ENCODE measurements around the gene MAPK14.

MAPK14 gene

DNA sequence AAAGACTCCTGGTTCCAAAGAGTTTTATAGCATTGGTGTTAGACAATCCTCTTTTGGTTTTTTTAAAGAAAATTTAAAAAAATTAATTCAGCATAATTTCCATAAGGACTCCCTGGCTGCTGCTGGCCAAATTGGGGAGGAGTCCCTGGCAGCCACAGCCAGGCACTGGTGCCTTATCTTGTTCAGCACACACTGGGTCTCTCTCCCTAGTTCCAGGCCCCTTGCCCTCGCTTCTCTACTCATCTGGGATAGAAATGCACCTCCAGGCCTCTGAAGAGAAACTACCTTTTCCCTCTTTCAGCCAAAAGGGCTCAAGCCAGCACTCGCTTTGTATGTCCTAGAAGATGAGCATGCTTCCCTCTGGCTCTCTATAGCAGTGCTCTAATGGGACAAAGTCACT is 89.3 kb downstream of the MAPK14 start:
- Histone ChIP-seq H3K27ac (no peak overlapping the region), H3K36me3 (peaks cover 7 to 29% (median 8%) of the 10 kb centered on the region in 3 donors), H3K4me1 (peaks cover 0 to 8% (median 0%) of the 10 kb centered on the region in 4 donors), H3K4me3 (no peak overlapping the region), H3K9me3 (no peaks in the 10 kb centered on the region), H3K27me3 (no peaks in the 10 kb centered on the region)
- no peak for TF ChIP-seq CTCF (IDR thresholded peaks at IDR 0.05)
- DNase-seq, result no peak
- intact Hi-C loops (cut with DNase I; ENCODE audit: low total_unique reads), result no loop called here

DNA sequence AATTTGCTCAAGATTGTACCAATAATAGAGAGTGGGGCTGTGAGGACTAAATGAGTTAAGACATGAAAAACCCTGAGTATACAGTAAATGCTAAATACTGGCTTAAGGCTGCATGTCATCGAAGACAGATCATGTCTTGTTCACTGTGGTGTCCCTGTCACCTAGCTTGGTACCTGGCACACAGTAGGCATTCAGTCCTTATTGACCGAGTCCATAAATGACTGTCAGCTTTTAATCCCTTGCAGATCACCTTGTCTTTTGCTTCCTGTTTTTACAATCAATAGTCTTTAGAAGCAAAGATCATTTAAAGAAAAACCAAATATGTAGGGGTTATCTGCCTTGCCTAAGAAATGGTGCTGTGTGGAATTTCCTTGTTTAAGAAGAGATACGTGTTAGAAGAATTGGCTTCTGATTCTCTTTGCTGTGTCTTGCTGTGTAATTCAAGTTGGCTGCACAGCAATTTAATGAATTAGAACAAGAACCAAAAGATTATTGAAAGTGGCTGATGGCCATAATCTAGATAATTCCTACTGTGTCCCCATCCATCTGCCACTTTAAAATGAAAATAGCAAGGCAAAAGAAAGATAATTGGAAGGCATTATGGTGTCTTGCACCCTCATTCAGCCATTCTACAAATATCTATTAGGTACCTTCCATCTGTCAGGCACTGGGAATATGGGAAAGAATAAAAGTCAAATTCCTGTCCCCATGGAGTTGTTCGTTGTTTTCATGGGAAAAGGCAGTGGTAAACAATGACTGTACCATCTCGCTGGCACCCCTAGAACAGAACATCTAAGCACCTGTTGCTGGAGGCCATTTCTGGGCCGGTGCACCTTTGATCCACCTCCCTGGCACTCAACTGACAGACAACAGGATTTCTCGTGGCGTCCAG is 90.3 kb downstream of the MAPK14 start:
- Histone ChIP-seq H3K4me1 (peaks cover 0 to 8% (median 0%) of the 10 kb centered on the region in 4 donors), H3K9me3 (no peaks in the 10 kb centered on the region), H3K27ac (no peak overlapping the region), H3K27me3 (no peaks in the 10 kb centered on the region), H3K36me3 (peaks cover 5 to 19% (median 6%) of the 10 kb centered on the region in 3 donors), H3K4me3 (no peak overlapping the region)
- intact Hi-C loops (cut with DNase I; ENCODE audit: low total_unique reads), result no loop called here
- no peak for DNase-seq
- no peak for TF ChIP-seq CTCF (IDR thresholded peaks at IDR 0.05)

DNA sequence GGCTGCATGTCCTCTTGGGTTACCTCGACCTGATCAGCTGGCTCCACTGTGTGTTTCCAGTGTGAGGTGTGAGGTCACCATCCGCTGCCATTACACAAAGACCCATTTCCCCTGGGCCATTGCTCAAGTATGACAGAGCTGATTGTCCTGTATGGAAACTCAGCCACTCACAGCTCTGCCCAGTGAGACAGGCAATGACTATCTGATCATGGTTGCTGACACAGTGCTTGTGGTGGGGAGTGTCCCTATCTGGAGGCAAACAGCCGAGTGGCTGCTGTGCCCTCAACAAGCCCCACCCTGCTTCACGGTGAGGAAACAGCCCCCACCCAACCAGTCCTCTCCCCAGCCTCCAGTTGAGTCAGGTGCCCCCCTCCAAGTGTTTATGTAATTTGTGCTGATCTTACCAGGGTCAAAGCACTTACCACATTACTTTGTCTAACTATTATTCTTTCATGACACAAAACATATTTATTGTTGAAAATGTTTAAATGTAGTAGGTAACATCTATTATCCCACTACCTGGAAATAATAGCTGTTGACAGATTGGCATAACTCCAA is 91.0 kb downstream of the MAPK14 start:
- H3K27me3 ChIP-seq, result no peaks in the 10 kb centered on the region
- no peak for TF ChIP-seq CTCF (IDR thresholded peaks at IDR 0.05)
- H3K4me1 ChIP-seq, result peaks cover 0 to 10% (median under 1%) of the 10 kb centered on the region in 4 donors
- no peak overlapping the region for H3K4me3 ChIP-seq
- intact Hi-C loops (cut with DNase I; ENCODE audit: low total_unique reads), result no loop called here
- DNase-seq, result peak in 1 of 2 donors; percentile 12
- H3K9me3 ChIP-seq, result no peaks in the 10 kb centered on the region
- H3K36me3 ChIP-seq, result peaks cover 0 to 18% (median 6%) of the 10 kb centered on the region in 3 donors
- H3K27ac ChIP-seq, result no peak overlapping the region

- Histone ChIP-seq H3K36me3 (peaks cover 0 to 18% (median 6%) of the 10 kb centered on the region in 3 donors), H3K9me3 (no peaks in the 10 kb centered on the region), H3K27ac (no peak overlapping the region), H3K4me3 (no peak overlapping the region), H3K27me3 (no peaks in the 10 kb centered on the region), H3K4me1 (peaks cover 0 to 16% (median 4%) of the 10 kb centered on the region in 4 donors)
- intact Hi-C loops (cut with DNase I; ENCODE audit: low total_unique reads), result no loop called here
- no peak for DNase-seq
- TF ChIP-seq CTCF (IDR thresholded peaks at IDR 0.05), result no peak
These were observed 91.6 kb downstream of the MAPK14 start for GRCh38 chr6:36119209-36119608.

GRCh38 chr6:36120018-36120417 is 92.4 kb downstream of the MAPK14 start:
- Histone ChIP-seq H3K27ac (no peak overlapping the region), H3K4me3 (no peak overlapping the region), H3K27me3 (peaks cover 0 to 3% of the 10 kb centered on the region in 2 donors), H3K9me3 (no peaks in the 10 kb centered on the region), H3K4me1 (peaks cover 0 to 19% (median 5%) of the 10 kb centered on the region in 4 donors), H3K36me3 (peaks cover 0 to 18% (median 6%) of the 10 kb centered on the region in 3 donors)
- no peak for DNase-seq
- no peak for TF ChIP-seq CTCF (IDR thresholded peaks at IDR 0.05)
- intact Hi-C loops (cut with DNase I; ENCODE audit: low total_unique reads), result loop anchor here (5.0 kb wide), 1 partner anchor 237 kb away; no protein-coding TSS in a partner anchor
